Lower leg skin (tissue), 4 donors: ENCODE data around the gene LRCOL1. TPM values are rescaled to one million over a fixed set of nuclear protein-coding genes. Genes with fewer than 3 reads are reported as not detected.

ENCODE experiments used
- DNase-seq, 2 donors: peaks; one replicate each; pipeline ENCODE4 v3.0.0-alpha.2; 2019; ENCODE audit warnings: low spot score in 2 of 2
- H3K4me3 ChIP-seq: fragments of 200-600 bp; sonication (generic); 2 replicates; pipeline ENCODE4 v1.5.1; 2017; ENCODE audit warnings: mild to moderate bottlenecking, low read depth; ENCODE audit not compliant: poor library complexity, severe bottlenecking
- CTCF ChIP-seq, 3 donors: fragments of 450-650 bp; IDR thresholded peaks; one replicate each; pipeline ENCODE4 v1.5.1; 2016; ENCODE audit warnings: antibody characterized with exemption in 3 of 3, mild to moderate bottlenecking in 3 of 3, moderate library complexity in 2 of 3
- POLR2A ChIP-seq, 2 donors: fragments of 450-650 bp; IDR thresholded peaks; one replicate each; pipeline ENCODE4 v1.6.1; 2016 to 2017; ENCODE audit warnings: antibody characterized with exemption in 2 of 2, mild to moderate bottlenecking in 1 of 2, moderate library complexity in 1 of 2
- WGBS, 2 donors: methylation state at CpG; one replicate each; pipeline ENCODE4 v1.1.5; 2018; 5-methylcytosine and 5-hydroxymethylcytosine counted together
- intact Hi-C: fragments of 100-400 bp; cut with DNase I; formaldehyde crosslinking; loops from one replicate; pipeline ENCODE4 v1.15.0; 2023; ENCODE audit warnings: low total_unique reads
- total RNA-seq, 4 donors: library from RNA; depleted of rRNA; stranded (reverse); fragments of >200 nt; gene quantifications; one replicate each; pipeline ENCODE4 v1.1.0, GENCODE V29; 2016

LRCOL1 gene
- total RNA-seq: not detected

- no peak for DNase-seq
- H3K4me3 ChIP-seq: no peak within 1 kb of the TSS
- intact Hi-C loops: loop anchor here (10.0 kb wide), 1 partner anchor 195 kb away; no protein-coding TSS in a partner anchor
- TF ChIP-seq CTCF (IDR thresholded peaks at IDR 0.05): no peak
- no peak for TF ChIP-seq POLR2A (IDR thresholded peaks at IDR 0.05)
- WGBS, 2 donors: 21 to 37% methylated on average over 28 to 33 of the region's 35 CpGs
These were observed at the start of gene LRCOL1 for GRCh38 chr12:132610051-132610759. Gene LRCOL1 (minus strand): TSS chr12:132610582. CDS start chr12:132606251, 4,331 bp downstream.

GRCh38 chr12:132660052-132660451 is 49.7 kb upstream of the LRCOL1 start:
- 76 to 90% methylated on average over 5 of the region's 5 CpGs for WGBS, 2 donors
- intact Hi-C loops: no loop called here
- no peak for TF ChIP-seq CTCF (IDR thresholded peaks at IDR 0.05)
- TF ChIP-seq POLR2A (IDR thresholded peaks at IDR 0.05): no peak
- DNase-seq: no peak
- no peak overlapping the region for H3K4me3 ChIP-seq

GRCh38 chr12:132659146-132659545 is 48.8 kb upstream of the LRCOL1 start:
- TF ChIP-seq POLR2A (IDR thresholded peaks at IDR 0.05): no peak
- TF ChIP-seq CTCF (IDR thresholded peaks at IDR 0.05): no peak
- intact Hi-C loops: no loop called here
- H3K4me3 ChIP-seq: no peak overlapping the region
- WGBS, 2 donors: 92 to 95% methylated on average over 16 of the region's 16 CpGs
- no peak for DNase-seq

GRCh38 chr12:132658149-132658894 is 47.9 kb upstream of the LRCOL1 start:
- intact Hi-C loops: no loop called here
- DNase-seq: no peak
- no peak overlapping the region for H3K4me3 ChIP-seq
- TF ChIP-seq POLR2A (IDR thresholded peaks at IDR 0.05) (no peak), CTCF (IDR thresholded peaks at IDR 0.05) (no peak)
- 88 to 90% methylated on average over 32 of the region's 32 CpGs for WGBS, 2 donors

GRCh38 chr12:132657004-132657727 is 46.8 kb upstream of the LRCOL1 start:
- 90 to 94% methylated on average over 12 of the region's 12 CpGs for WGBS, 2 donors
- intact Hi-C loops: no loop called here
- no peak for DNase-seq
- no peak overlapping the region for H3K4me3 ChIP-seq
- no peak for TF ChIP-seq POLR2A (IDR thresholded peaks at IDR 0.05)
- no peak for TF ChIP-seq CTCF (IDR thresholded peaks at IDR 0.05)
